Measurements from ENCODE around the gene SFTPB. TPM values are rescaled to one million over a fixed set of nuclear protein-coding genes. Genes with fewer than 3 reads are reported as not detected.
"Not testable (repeated sequence)": the region's sequence is repeated elsewhere in the genome, so short reads cannot be mapped to it uniquely, and the experiment has no call there.

The SFTPB gene
- total RNA-seq (1 to 10 TPM in 1 of 2 donors, not detected in 1; 1.7 TPM), polyA plus RNA-seq (1 to 10 TPM; 2.3 to 8.1 TPM)
- long read RNA-seq, donor 1: 0 reads
- long read RNA-seq, donor 2: 0 reads

GRCh38 chr2:85668009-85668856 lies at the start of gene SFTPB:
Gene SFTPB, minus strand, starts transcription at chr2:85668199. Its CDS starts 16 bp downstream, at chr2:85668183.
- no peak within 1 kb of the TSS for H3K27ac ChIP-seq (ENCODE audit: low read depth in 1 of 2, low read length in 2 of 2)
- H3K36me3 ChIP-seq (ENCODE audit: control insufficient read depth in 1 of 2, insufficient read depth in 2 of 2, low read length in 1 of 2): no peaks in the 10 kb centered on the region
- intact Hi-C loops (cut with DNase I): no loop called here
- H3K4me3 ChIP-seq (ENCODE audit: low read length in 2 of 2): no peak within 1 kb of the TSS
- H3K4me1 ChIP-seq (ENCODE audit: control insufficient read depth in 1 of 2, insufficient read depth in 2 of 2, low read length in 2 of 2): no peaks in the 10 kb centered on the region
- WGBS, 2 donors: 91 to 94% methylated on average over 5 of the region's 5 CpGs
- H3K9me3 ChIP-seq (ENCODE audit: control insufficient read depth, low read length): no peaks in the 10 kb centered on the region
- no peaks in the 10 kb centered on the region for H3K27me3 ChIP-seq (ENCODE audit: control insufficient read depth in 1 of 2, insufficient read depth in 2 of 2, low read length in 1 of 2)
- no peak for ATAC-seq (ENCODE audit: low FRiP score)
- DNase-seq: peak; percentile 37 to 55

GRCh38 chr2:85717308-85718008 lies 49.5 kb upstream of the SFTPB start:
- Histone ChIP-seq H3K27me3 (ENCODE audit: control insufficient read depth in 1 of 2, insufficient read depth in 2 of 2, low read length in 1 of 2) (no peaks in the 10 kb centered on the region), H3K4me1 (ENCODE audit: control insufficient read depth in 1 of 2, insufficient read depth in 2 of 2, low read length in 2 of 2) (no peaks in the 10 kb centered on the region), H3K36me3 (ENCODE audit: control insufficient read depth in 1 of 2, insufficient read depth in 2 of 2, low read length in 1 of 2) (no peaks in the 10 kb centered on the region), H3K4me3 (ENCODE audit: low read length in 2 of 2) (no peak overlapping the region), H3K9me3 (ENCODE audit: control insufficient read depth, low read length) (no peaks in the 10 kb centered on the region), H3K27ac (ENCODE audit: low read depth in 1 of 2, low read length in 2 of 2) (no peak overlapping the region)
- DNase-seq (no peak), ATAC-seq (ENCODE audit: low FRiP score) (no peak)
- intact Hi-C loops (cut with DNase I): no loop called here
- 82 to 86% methylated on average over 15 of the region's 15 CpGs for WGBS, 2 donors

DNA sequence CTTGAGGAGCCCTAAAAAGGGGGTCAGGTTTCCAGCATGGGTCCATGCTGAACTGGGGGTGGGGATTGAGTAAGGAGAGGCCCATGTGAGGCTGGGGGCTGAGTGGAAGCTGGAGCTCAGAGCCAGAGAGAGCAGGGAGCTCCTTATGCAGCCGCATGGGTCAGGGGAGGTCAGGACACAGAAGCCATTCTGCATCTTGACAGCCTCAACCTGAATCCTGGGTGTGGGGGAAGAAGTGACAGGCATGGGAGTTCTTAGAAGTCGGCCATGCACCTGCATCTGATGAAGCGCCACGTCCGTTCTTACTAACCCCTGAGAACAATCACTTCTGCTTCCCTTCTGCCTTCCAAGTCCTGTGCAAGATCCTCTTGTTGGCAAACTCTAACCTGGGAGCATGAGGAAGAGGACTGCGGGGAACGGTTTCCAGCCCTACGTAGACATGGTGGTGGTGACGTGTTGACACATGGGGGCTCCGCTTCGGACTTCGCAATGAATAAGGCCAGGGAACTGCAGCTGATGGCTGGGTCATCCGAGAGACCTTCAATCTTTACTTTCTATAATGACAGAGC lies 48.4 kb upstream of the SFTPB start:
- Histone ChIP-seq H3K27me3 (ENCODE audit: control insufficient read depth in 1 of 2, insufficient read depth in 2 of 2, low read length in 1 of 2) (no peaks in the 10 kb centered on the region), H3K9me3 (ENCODE audit: control insufficient read depth, low read length) (no peaks in the 10 kb centered on the region), H3K27ac (ENCODE audit: low read depth in 1 of 2, low read length in 2 of 2) (no peak overlapping the region), H3K4me3 (ENCODE audit: low read length in 2 of 2) (no peak overlapping the region), H3K4me1 (ENCODE audit: control insufficient read depth in 1 of 2, insufficient read depth in 2 of 2, low read length in 2 of 2) (no peaks in the 10 kb centered on the region), H3K36me3 (ENCODE audit: control insufficient read depth in 1 of 2, insufficient read depth in 2 of 2, low read length in 1 of 2) (no peaks in the 10 kb centered on the region)
- intact Hi-C loops (cut with DNase I): no loop called here
- DNase-seq: no peak
- WGBS, 2 donors: 82 to 88% methylated on average over 13 of the region's 13 CpGs
- ATAC-seq (ENCODE audit: low FRiP score): no peak

DNA sequence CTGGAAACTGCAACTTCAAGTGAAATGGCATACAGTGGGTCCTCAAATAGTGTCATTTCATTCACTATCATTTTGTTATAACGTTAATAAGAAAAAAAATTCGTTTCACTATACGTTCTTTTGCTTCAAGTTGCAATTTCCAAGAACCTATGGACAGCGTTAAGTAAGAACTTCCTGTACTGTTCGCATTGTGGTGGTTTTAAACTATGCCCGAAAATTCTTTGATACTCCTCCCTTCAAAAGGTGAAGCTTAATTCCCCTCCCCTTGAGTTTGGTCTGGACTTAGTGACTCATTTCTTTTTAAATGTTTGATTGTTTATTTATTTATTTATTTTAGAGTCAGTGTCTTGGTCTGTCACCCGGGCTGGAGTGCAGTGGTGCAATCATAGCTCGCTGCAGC lies 46.8 kb upstream of the SFTPB start:
- Histone ChIP-seq H3K27me3 (ENCODE audit: control insufficient read depth in 1 of 2, insufficient read depth in 2 of 2, low read length in 1 of 2) (no peaks in the 10 kb centered on the region), H3K36me3 (ENCODE audit: control insufficient read depth in 1 of 2, insufficient read depth in 2 of 2, low read length in 1 of 2) (no peaks in the 10 kb centered on the region), H3K27ac (ENCODE audit: low read depth in 1 of 2, low read length in 2 of 2) (no peak overlapping the region), H3K9me3 (ENCODE audit: control insufficient read depth, low read length) (no peaks in the 10 kb centered on the region), H3K4me1 (ENCODE audit: control insufficient read depth in 1 of 2, insufficient read depth in 2 of 2, low read length in 2 of 2) (no peaks in the 10 kb centered on the region), H3K4me3 (ENCODE audit: low read length in 2 of 2) (no peak overlapping the region)
- intact Hi-C loops (cut with DNase I): no loop called here
- ATAC-seq (ENCODE audit: low FRiP score): no peak
- WGBS, 2 donors: 90 to 91% methylated on average over 8 of the region's 8 CpGs
- DNase-seq: no peak

GRCh38 chr2:85714421-85714820 lies 46.4 kb upstream of the SFTPB start:
- H3K36me3 ChIP-seq (ENCODE audit: control insufficient read depth in 1 of 2, insufficient read depth in 2 of 2, low read length in 1 of 2); H3K4me1 ChIP-seq (ENCODE audit: control insufficient read depth in 1 of 2, insufficient read depth in 2 of 2, low read length in 2 of 2); intact Hi-C loops (cut with DNase I); H3K4me3 ChIP-seq (ENCODE audit: low read length in 2 of 2); H3K27me3 ChIP-seq (ENCODE audit: control insufficient read depth in 1 of 2, insufficient read depth in 2 of 2, low read length in 1 of 2); ATAC-seq (ENCODE audit: low FRiP score); DNase-seq; H3K27ac ChIP-seq (ENCODE audit: low read depth in 1 of 2, low read length in 2 of 2); H3K9me3 ChIP-seq (ENCODE audit: control insufficient read depth, low read length): not testable (repeated sequence)
- 95 to 97% methylated on average over 7 of the region's 7 CpGs for WGBS, 2 donors

DNA sequence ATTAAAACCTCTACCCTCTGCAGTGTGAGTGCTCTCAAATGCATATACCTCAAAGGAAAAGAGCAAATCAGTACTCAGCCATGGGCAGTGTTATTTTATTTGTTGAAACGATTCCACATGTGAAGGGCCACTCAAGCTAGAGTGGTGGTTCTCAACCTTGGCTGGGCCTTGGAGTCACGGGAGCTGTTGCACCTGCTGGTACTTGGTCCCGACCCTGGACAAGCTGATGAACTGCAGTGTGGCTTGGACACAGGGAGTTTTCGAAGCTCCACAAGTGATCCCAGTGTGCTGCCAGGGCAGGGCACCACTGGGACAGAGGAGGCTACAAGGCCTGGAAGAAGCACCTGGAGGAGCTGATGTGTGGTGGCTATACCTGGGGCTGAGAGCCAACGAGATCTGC lies 45.8 kb upstream of the SFTPB start:
- Histone ChIP-seq H3K27ac (ENCODE audit: low read depth in 1 of 2, low read length in 2 of 2) (no peak overlapping the region), H3K4me3 (ENCODE audit: low read length in 2 of 2) (no peak overlapping the region), H3K9me3 (ENCODE audit: control insufficient read depth, low read length) (no peaks in the 10 kb centered on the region), H3K36me3 (ENCODE audit: control insufficient read depth in 1 of 2, insufficient read depth in 2 of 2, low read length in 1 of 2) (no peaks in the 10 kb centered on the region), H3K4me1 (ENCODE audit: control insufficient read depth in 1 of 2, insufficient read depth in 2 of 2, low read length in 2 of 2) (no peaks in the 10 kb centered on the region), H3K27me3 (ENCODE audit: control insufficient read depth in 1 of 2, insufficient read depth in 2 of 2, low read length in 1 of 2) (no peaks in the 10 kb centered on the region)
- DNase-seq (no peak), ATAC-seq (ENCODE audit: low FRiP score) (no peak)
- 85 to 89% methylated on average over 5 of the region's 5 CpGs for WGBS, 2 donors
- intact Hi-C loops (cut with DNase I): no loop called here

DNA sequence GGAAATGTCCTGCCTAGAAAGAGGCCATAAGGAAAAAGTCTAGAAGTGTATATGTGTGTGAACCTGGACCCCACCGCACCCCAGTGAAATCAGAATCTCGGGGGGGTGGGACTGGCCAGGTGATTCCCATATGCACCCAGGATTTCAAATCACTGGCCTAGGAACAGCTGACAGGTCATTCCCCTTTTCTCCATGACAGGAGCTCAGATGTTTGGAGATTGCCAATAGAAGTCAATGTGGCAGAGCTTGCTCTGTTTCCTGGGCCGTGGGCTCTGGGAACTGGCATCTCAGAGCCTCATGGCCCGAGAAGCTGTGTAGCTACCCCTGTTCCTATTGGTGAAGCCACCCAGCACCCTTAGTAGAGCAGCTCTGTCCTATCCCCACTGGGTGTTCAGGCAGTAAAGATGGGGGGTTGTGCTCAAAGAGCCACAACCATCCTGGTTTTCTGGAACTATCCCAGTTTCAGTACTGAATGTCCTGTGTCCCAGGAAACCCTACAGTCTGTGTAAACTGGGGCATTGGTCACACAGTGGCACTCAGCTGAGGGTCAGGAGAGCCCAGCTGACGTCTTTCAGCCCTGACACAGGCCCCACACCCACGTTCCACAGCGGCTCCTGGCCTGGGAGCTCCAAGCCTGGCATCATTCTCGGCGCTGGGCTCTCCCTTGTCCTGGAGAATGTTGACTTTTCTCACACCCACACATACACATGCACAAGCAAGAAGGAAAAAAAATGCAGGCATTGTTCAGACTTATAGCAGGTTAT lies 45.0 kb upstream of the SFTPB start:
- WGBS, 2 donors: 43 to 44% methylated on average over 9 of the region's 9 CpGs
- peak; percentile 68 for ATAC-seq (ENCODE audit: low FRiP score)
- DNase-seq: peak; percentile 74 to 87
- intact Hi-C loops (cut with DNase I): no loop called here
- Histone ChIP-seq H3K36me3 (ENCODE audit: control insufficient read depth in 1 of 2, insufficient read depth in 2 of 2, low read length in 1 of 2) (no peaks in the 10 kb centered on the region), H3K27ac (ENCODE audit: low read depth in 1 of 2, low read length in 2 of 2) (no peak overlapping the region), H3K27me3 (ENCODE audit: control insufficient read depth in 1 of 2, insufficient read depth in 2 of 2, low read length in 1 of 2) (no peaks in the 10 kb centered on the region), H3K9me3 (ENCODE audit: control insufficient read depth, low read length) (no peaks in the 10 kb centered on the region), H3K4me3 (ENCODE audit: low read length in 2 of 2) (no peak overlapping the region), H3K4me1 (ENCODE audit: control insufficient read depth in 1 of 2, insufficient read depth in 2 of 2, low read length in 2 of 2) (no peaks in the 10 kb centered on the region)

- Histone ChIP-seq H3K27ac (ENCODE audit: low read depth in 1 of 2, low read length in 2 of 2) (no peak overlapping the region), H3K4me3 (ENCODE audit: low read length in 2 of 2) (no peak overlapping the region), H3K36me3 (ENCODE audit: control insufficient read depth in 1 of 2, insufficient read depth in 2 of 2, low read length in 1 of 2) (no peaks in the 10 kb centered on the region), H3K9me3 (ENCODE audit: control insufficient read depth, low read length) (no peaks in the 10 kb centered on the region), H3K4me1 (ENCODE audit: control insufficient read depth in 1 of 2, insufficient read depth in 2 of 2, low read length in 2 of 2) (no peaks in the 10 kb centered on the region), H3K27me3 (ENCODE audit: control insufficient read depth in 1 of 2, insufficient read depth in 2 of 2, low read length in 1 of 2) (no peaks in the 10 kb centered on the region)
- WGBS, 2 donors: 88 to 90% methylated on average over 15 of the region's 15 CpGs
- DNase-seq (peak in 1 of 2 donors; percentile 78), ATAC-seq (ENCODE audit: low FRiP score) (no peak)
- intact Hi-C loops (cut with DNase I): no loop called here
Observed at GRCh38 chr2:85712336-85712735, 44.3 kb upstream of the SFTPB start.

All from aorta (tissue), 5 donors.